GM12878 (cell line): ENCODE results near the gene PGK2. TPM values are rescaled to one million over a fixed set of nuclear protein-coding genes. Genes with fewer than 3 reads are reported as not detected.

Experiments
- ATAC-seq: fragments of 200-7000 bp; cut with Tn5 transposase; 3 replicates; pipeline ENCODE4 v1.9.1; 2020; ENCODE audit warnings: mild to moderate bottlenecking, moderate library complexity
- BruUV-seq: library from RNA; stranded (reverse); fragments of 400-500 nt; replicated peaks from 2 replicates; lab custom pipeline; 2021; lab: Mats Ljungman, UMichigan
- CTCF ChIA-PET: fragments of 300-600 bp; sonication (Branson Sonifier 250); formaldehyde crosslinking; extraction: SDS; loops from one replicate; lab custom pipeline; 2021; ENCODE audit warnings: inconsistent platforms; lab: Yijun Ruan, JAX
- POLR2A ChIA-PET: fragments of 350-600 bp; formaldehyde crosslinking; extraction: SDS; loops from one replicate; lab custom pipeline; 2021; ENCODE audit warnings: inconsistent platforms; lab: Charles Lee
- RAD21 ChIA-PET: fragments of 300-600 bp; sonication (Branson Sonifier 250); formaldehyde crosslinking; loops from one replicate; lab custom pipeline; 2023; ENCODE audit warnings: antibody characterized with exemption; ENCODE audit not compliant: unreplicated experiment; lab: Charles Lee
- SMC1A ChIA-PET: fragments of 300-600 bp; sonication (Branson Sonifier 250); formaldehyde crosslinking; loops from one replicate; lab custom pipeline; 2023; ENCODE audit not compliant: unreplicated experiment, uncharacterized antibody; lab: Charles Lee
- DNase-seq: peaks from one replicate; pipeline ENCODE4 v3.0.0-alpha.2; 2011; ENCODE audit warnings: low read depth, low spot score
- FAIRE-seq: peaks from 3 replicates; lab custom pipeline; 2011; peaks lifted over from hg19 to GRCh38; lab: Jason Lieb, UNC
- H2AFZ ChIP-seq: 2 replicates; pipeline ENCODE4 v1.6.0; 2011; ENCODE audit warnings: low read depth, low read length, control low read depth; ENCODE audit not compliant: control insufficient read depth
- H3K27ac ChIP-seq: 2 replicates; pipeline ENCODE4 v1.5.1; 2011; ENCODE audit warnings: control low read depth; ENCODE audit not compliant: control insufficient read depth, insufficient read depth
- H3K27me3 ChIP-seq, 2 experiments: replicated peaks in 1 of 2; 2 replicates each; pipeline versions ENCODE4 v1.6.0 to v1.6.1; 2011; ENCODE audit warnings: low read length in 1 of 2; ENCODE audit not compliant: control insufficient read depth in 2 of 2, insufficient read depth in 2 of 2
- H3K36me3 ChIP-seq, 2 experiments: 2 replicates each; pipeline ENCODE4 v1.5.1; 2011; ENCODE audit warnings: low read length in 1 of 2; ENCODE audit not compliant: control insufficient read depth in 2 of 2, insufficient read depth in 2 of 2
- H3K4me1 ChIP-seq: 2 replicates; pipeline ENCODE4 v1.6.1; 2011; ENCODE audit warnings: mild to moderate bottlenecking, low read length, moderate library complexity, mixed read lengths; ENCODE audit not compliant: control insufficient read depth, insufficient read depth
- H3K4me2 ChIP-seq: 2 replicates; pipeline ENCODE4 v1.6.0; 2011; ENCODE audit warnings: control low read depth; ENCODE audit not compliant: control insufficient read depth, insufficient read depth
- H3K4me3 ChIP-seq: fragments of 200-600 bp; sonication (generic); 2 replicates; pipeline ENCODE4 v1.5.1; 2016
- H3K79me2 ChIP-seq: 2 replicates; pipeline ENCODE4 v1.6.0; 2011; ENCODE audit warnings: low read length; ENCODE audit not compliant: control insufficient read depth, insufficient read depth
- H3K9ac ChIP-seq: 2 replicates; pipeline ENCODE4 v1.8.0; 2011; ENCODE audit warnings: low read length, control low read depth, mixed read lengths; ENCODE audit not compliant: control insufficient read depth, insufficient read depth
- H3K9me3 ChIP-seq: replicated peaks from 3 replicates; pipeline ENCODE4 v1.5.1; 2011; ENCODE audit warnings: mild to moderate bottlenecking, low read length; ENCODE audit not compliant: control insufficient read depth, insufficient read depth
- H4K20me1 ChIP-seq: 2 replicates; pipeline ENCODE4 v1.6.0; 2011; ENCODE audit not compliant: control insufficient read depth, insufficient read depth
- ASH2L ChIP-seq: fragments of 300-600, 200-600 bp; sonication (generic); IDR thresholded peaks from 2 replicates; pipeline ENCODE4 v1.6.1; 2017; ENCODE audit warnings: low read depth, mild to moderate bottlenecking, borderline replicate concordance
- BRCA1 ChIP-seq: IDR thresholded peaks from 2 replicates; pipeline ENCODE4 v1.6.1; 2011; ENCODE audit warnings: low read depth, low read length, improper control_type of control experiment
- CBX3 ChIP-seq: fragments of 200-600 bp; sonication (generic); IDR thresholded peaks from 2 replicates; pipeline ENCODE4 v1.6.1; 2016; ENCODE audit warnings: low read depth, borderline replicate concordance
- CREM ChIP-seq: IDR thresholded peaks from 2 replicates; pipeline ENCODE4 v1.6.1; 2014; ENCODE audit warnings: antibody characterized with exemption, low read depth
- FOXM1 ChIP-seq: IDR thresholded peaks from 2 replicates; pipeline ENCODE4 v1.6.1; 2012; ENCODE audit warnings: low read depth, mild to moderate bottlenecking, inconsistent platforms, low read length, moderate library complexity
- IKZF1 ChIP-seq: fragments of 450-650 bp; conservative IDR thresholded peaks from 2 replicates; pipeline ENCODE4 v1.6.1; 2017; ENCODE audit warnings: antibody characterized with exemption, mild to moderate bottlenecking
- IRF5 ChIP-seq: fragments of 450-650 bp; IDR thresholded peaks from 2 replicates; pipeline ENCODE4 v1.6.1; 2017; ENCODE audit warnings: borderline replicate concordance
- KAT2A ChIP-seq: conservative IDR thresholded peaks from 2 replicates; pipeline ENCODE4 v1.6.1; 2011; ENCODE audit warnings: low read depth, low read length; ENCODE audit not compliant: control insufficient read depth
- NFXL1 ChIP-seq: fragments of 450-650 bp; IDR thresholded peaks from 2 replicates; pipeline ENCODE4 v1.6.1; 2017; ENCODE audit warnings: antibody characterized with exemption, mild to moderate bottlenecking, borderline replicate concordance
- NFYA ChIP-seq: IDR thresholded peaks from 2 replicates; pipeline ENCODE4 v1.6.1; 2011; ENCODE audit warnings: low read depth, mild to moderate bottlenecking, low read length, improper control_type of control experiment, borderline replicate concordance
- POLR2AphosphoS2 ChIP-seq: IDR thresholded peaks from 2 replicates; pipeline ENCODE4 v1.6.1; 2011; ENCODE audit warnings: low read depth, mild to moderate bottlenecking, low read length, improper control_type of control experiment, moderate library complexity
- POU2F2 ChIP-seq: IDR thresholded peaks from 3 replicates; pipeline ENCODE4 v1.6.1; 2011; ENCODE audit warnings: low read depth, mild to moderate bottlenecking, low read length, borderline replicate concordance
- RAD51 ChIP-seq: fragments of 450-650 bp; IDR thresholded peaks from 2 replicates; pipeline ENCODE4 v1.6.1; 2016; ENCODE audit warnings: moderate library complexity, mild to moderate bottlenecking, inconsistent platforms
- ZBTB11 ChIP-seq: fragments of 450-650 bp; formaldehyde crosslinking; IDR thresholded peaks from 2 replicates; pipeline ENCODE4 v1.5.0; 2022; ENCODE audit warnings: mild to moderate bottlenecking, missing genetic modification characterization
- ZNF274 ChIP-seq: IDR thresholded peaks from one replicate; pipeline ENCODE4 v1.8.0; 2011; ENCODE audit not compliant: insufficient read length, insufficient read depth
- ZNF622 ChIP-seq: fragments of 450-650 bp; IDR thresholded peaks from 2 replicates; pipeline ENCODE4 v1.6.1; 2017; ENCODE audit warnings: mild to moderate bottlenecking, inconsistent platforms
- ZNF687 ChIP-seq: fragments of 450-650 bp; IDR thresholded peaks from 2 replicates; pipeline ENCODE4 v1.6.1; 2017; ENCODE audit warnings: mild to moderate bottlenecking, moderate library complexity
- WGBS: methylation state at CpG from one replicate; pipeline ENCODE4 v1.1.6; 2016; ENCODE audit warnings: low lambda C conversion rate; ENCODE audit not compliant: insufficient replicate concordance, insufficient coverage; ENCODE audit errors: missing lambda C conversion rate; 5-methylcytosine and 5-hydroxymethylcytosine counted together
- in situ Hi-C: fragments of 300-500 bp; cut with MboI; formaldehyde crosslinking; loops from 9 replicates; pipeline ENCODE4 v1.14.3; 2018; ENCODE audit warnings: mixed read lengths
- intact Hi-C: fragments of 100-400 bp; cut with micrococcal nuclease; formaldehyde crosslinking; loops from one replicate; pipeline ENCODE4 v1.14.2; 2022; ENCODE audit not compliant: unreplicated experiment
- polyA plus RNA-seq, 11 experiments: library from polyadenylated mRNA; depleted of rRNA in 4 of 11; unstranded in 6 of 11; stranded (reverse) in 5 of 11; fragments of >200 nt; fragmentation: Nextera tagmentation in 4 of 11; fragmentation: Illumina TruSeq in 1 of 11; extraction: Ambion mirVana in 4 of 11; extraction: Trizol in 1 of 11; gene quantifications; 1 replicate in 1 of 11; 2 replicates in 10 of 11; pipeline versions ENCODE4 v1.2.1 to v1.2.3, GENCODE V29; 2011 to 2016; ENCODE audit warnings: inconsistent platforms in 2 of 11, missing spikeins in 2 of 11, low read depth in 1 of 11
- total RNA-seq, 4 experiments: library from RNA; depleted of rRNA in 3 of 4; stranded (reverse); fragments of >200 nt in 3 of 4; fragmentation: Illumina TruSeq in 1 of 4; extraction: Trizol in 1 of 4; gene quantifications; 2 replicates each; pipeline versions ENCODE4 v1.2.1 to v1.2.3, GENCODE V29; 2013 to 2021

PGK2 gene
- total and polyA plus RNA-seq, 10 of the 15 experiments (the other 5 are each of a cell fraction or from before 2014, with no cell fraction given), result not detected

- no peak within 1 kb of the TSS for H2AFZ ChIP-seq
- no peaks in the 10 kb centered on the region for H3K9me3 ChIP-seq
- ChIA-PET RAD21 (interaction anchor here (0.8 kb wide), 1 partner anchor 212 kb away, joined by 3 read pairs; no protein-coding TSS in a partner anchor), POLR2A (no interaction called here), SMC1A (no interaction called here), CTCF (no interaction called here)
- H3K27me3 ChIP-seq, result no peaks in the 10 kb centered on the region
- intact Hi-C loops (no loop called here), in situ Hi-C loops (no loop called here)
- H3K4me1 ChIP-seq, result no peaks in the 10 kb centered on the region
- no peaks in the 10 kb centered on the region for H3K36me3 ChIP-seq
- H4K20me1 ChIP-seq, result no peaks in the 10 kb centered on the region
- BruUV-seq, result no TSS peak
- no peak for FAIRE-seq
- no peak within 1 kb of the TSS for H3K27ac ChIP-seq
- H3K4me2 ChIP-seq, result no peak within 1 kb of the TSS
- no peaks in the 10 kb centered on the region for H3K79me2 ChIP-seq
- H3K4me3 ChIP-seq, result no peak within 1 kb of the TSS
- ATAC-seq, result no peak
- no peak within 1 kb of the TSS for H3K9ac ChIP-seq
- DNase-seq, result no peak
- WGBS, result 23% methylated on average over 1 of the region's 1 CpG
- TF ChIP-seq CREM (no peak), FOXM1 (no peak), ZNF687 (no peak), RAD51 (no peak), IRF5 (no peak), POU2F2 (no peak), IKZF1 (no peak), ZBTB11 (no peak), POLR2AphosphoS2 (no peak), BRCA1 (no peak), NFXL1 (no peak), ZNF274 (no peak), KAT2A (no peak), NFYA (no peak), CBX3 (no peak), ZNF622 (no peak), ASH2L (no peak)
Observed at GRCh38 chr6:49744259-49744658, 42.8 kb downstream of the PGK2 start, which contains the start of gene CRISP3. Gene CRISP3, minus strand, starts transcription at chr6:49744388. Its CDS starts 21 bp downstream, at chr6:49744367.
